Osteoblast (primary cell): ENCODE measurements around the gene P3H2. TPM values are rescaled to one million over a fixed set of nuclear protein-coding genes. Genes with fewer than 3 reads are reported as not detected.
A peak's percentile ranks its signal among the peaks of the same experiment; 100 is the strongest.

Experiments used
- DNase-seq: peaks from one replicate; pipeline ENCODE4 v3.0.0; 2011; ENCODE audit warnings: low spot score, mixed read lengths; ENCODE audit not compliant: insufficient read length; ENCODE audit errors: missing footprints
- H2AFZ ChIP-seq: 2 replicates; pipeline ENCODE4 v1.6.0; 2011; ENCODE audit warnings: mild to moderate bottlenecking, low read length
- H3K27ac ChIP-seq: 2 replicates; pipeline ENCODE4 v1.5.1; 2011; ENCODE audit warnings: mild to moderate bottlenecking, low read depth, low read length, moderate library complexity
- H3K27me3 ChIP-seq: 2 replicates; pipeline ENCODE4 v1.6.0; 2012; ENCODE audit warnings: mild to moderate bottlenecking, control low read depth, inconsistent platforms, low read length, moderate library complexity; ENCODE audit not compliant: insufficient read depth
- H3K36me3 ChIP-seq: 2 replicates; pipeline ENCODE4 v1.5.1; 2011; ENCODE audit warnings: mild to moderate bottlenecking, low read length, control low read depth, moderate library complexity; ENCODE audit not compliant: insufficient read depth
- H3K4me1 ChIP-seq: 2 replicates; pipeline ENCODE4 v1.5.1; 2011; ENCODE audit warnings: mild to moderate bottlenecking, low read length, control low read depth, moderate library complexity; ENCODE audit not compliant: insufficient read depth
- H3K4me2 ChIP-seq: 2 replicates; pipeline ENCODE4 v1.6.0; 2011; ENCODE audit warnings: mild to moderate bottlenecking, low read length; ENCODE audit not compliant: insufficient read depth
- H3K4me3 ChIP-seq: fragments of 200-600 bp; sonication (generic); 3 replicates; pipeline ENCODE4 v1.5.1; 2012; ENCODE audit warnings: mild to moderate bottlenecking, low read length, inconsistent platforms; ENCODE audit not compliant: insufficient read depth
- H3K79me2 ChIP-seq: 2 replicates; pipeline ENCODE4 v1.6.0; 2012; ENCODE audit warnings: mild to moderate bottlenecking, low read length, control low read depth, inconsistent platforms; ENCODE audit not compliant: insufficient read depth
- H3K9me3 ChIP-seq: 2 replicates; pipeline ENCODE4 v1.5.1; 2011; ENCODE audit warnings: low read depth, low read length, control low read depth
- H4K20me1 ChIP-seq: 2 replicates; pipeline ENCODE4 v1.6.0; 2012; ENCODE audit warnings: mild to moderate bottlenecking, low read length, control low read depth; ENCODE audit not compliant: insufficient read depth
- total RNA-seq: library from RNA; depleted of rRNA; stranded (reverse); fragments of >200 nt; gene quantifications from 2 replicates; pipeline ENCODE4 v1.2.3, GENCODE V29; 2012
- TF ChIP-seq, protein P1 (sequence below): IDR thresholded peaks from 2 replicates; pipeline ENCODE4 v1.5.1; 2011; ENCODE audit warnings: mild to moderate bottlenecking, low read depth, low read length, moderate library complexity; ENCODE audit errors: extremely low read depth

Gene P3H2
- total RNA-seq, 1 donor, result 13.4 TPM

DNA sequence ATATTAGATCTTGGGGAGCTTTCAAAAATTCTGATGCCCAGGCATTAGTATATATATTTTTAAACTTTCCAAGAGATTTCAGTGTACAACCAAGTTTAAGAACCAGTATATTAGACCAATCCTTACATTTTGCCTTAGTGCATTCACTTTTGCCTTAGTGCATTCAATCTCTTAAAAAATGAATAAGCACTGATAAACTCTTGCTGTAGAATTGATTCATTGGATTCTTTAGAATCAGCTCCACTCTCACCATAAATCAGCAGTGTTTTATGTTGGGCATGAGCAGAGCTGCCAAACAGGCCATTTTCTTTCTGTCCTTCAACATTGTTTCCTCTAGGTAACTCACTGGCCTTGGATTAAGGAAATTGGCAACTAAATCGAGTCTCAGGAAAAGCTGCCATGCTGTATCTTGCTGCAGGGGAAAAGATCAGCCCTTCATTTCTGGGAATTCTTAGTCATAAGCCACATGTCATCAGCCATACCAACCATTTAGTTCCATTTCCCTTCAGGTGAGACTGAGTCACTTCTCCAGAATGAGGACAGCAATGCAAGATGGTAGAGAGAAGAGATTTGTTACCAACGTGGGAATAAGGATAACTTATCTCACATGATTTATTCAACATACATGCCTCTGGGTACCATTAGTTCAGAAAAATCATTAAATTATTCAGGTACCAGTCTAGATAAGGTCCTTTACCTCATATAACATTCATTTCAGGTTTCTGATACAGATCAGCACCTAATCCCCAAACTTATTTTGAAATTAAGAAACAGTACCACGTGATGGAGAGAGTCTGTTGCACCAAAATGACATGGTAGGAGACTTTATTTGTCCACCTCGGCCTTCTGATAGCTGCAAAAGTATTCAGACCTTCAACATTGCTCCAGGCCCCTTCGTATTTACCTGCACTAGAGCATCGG lies 192.5 kb downstream of the P3H2 start:
- Histone ChIP-seq H3K27me3 (no peaks in the 10 kb centered on the region), H3K4me2 (no peak overlapping the region), H3K9me3 (no peaks in the 10 kb centered on the region), H2AFZ (no peak overlapping the region), H3K4me3 (no peak overlapping the region), H3K36me3 (no peaks in the 10 kb centered on the region), H3K4me1 (no peaks in the 10 kb centered on the region), H4K20me1 (no peaks in the 10 kb centered on the region), H3K27ac (no peak overlapping the region), H3K79me2 (no peaks in the 10 kb centered on the region)
- TF ChIP-seq, protein P1, sequence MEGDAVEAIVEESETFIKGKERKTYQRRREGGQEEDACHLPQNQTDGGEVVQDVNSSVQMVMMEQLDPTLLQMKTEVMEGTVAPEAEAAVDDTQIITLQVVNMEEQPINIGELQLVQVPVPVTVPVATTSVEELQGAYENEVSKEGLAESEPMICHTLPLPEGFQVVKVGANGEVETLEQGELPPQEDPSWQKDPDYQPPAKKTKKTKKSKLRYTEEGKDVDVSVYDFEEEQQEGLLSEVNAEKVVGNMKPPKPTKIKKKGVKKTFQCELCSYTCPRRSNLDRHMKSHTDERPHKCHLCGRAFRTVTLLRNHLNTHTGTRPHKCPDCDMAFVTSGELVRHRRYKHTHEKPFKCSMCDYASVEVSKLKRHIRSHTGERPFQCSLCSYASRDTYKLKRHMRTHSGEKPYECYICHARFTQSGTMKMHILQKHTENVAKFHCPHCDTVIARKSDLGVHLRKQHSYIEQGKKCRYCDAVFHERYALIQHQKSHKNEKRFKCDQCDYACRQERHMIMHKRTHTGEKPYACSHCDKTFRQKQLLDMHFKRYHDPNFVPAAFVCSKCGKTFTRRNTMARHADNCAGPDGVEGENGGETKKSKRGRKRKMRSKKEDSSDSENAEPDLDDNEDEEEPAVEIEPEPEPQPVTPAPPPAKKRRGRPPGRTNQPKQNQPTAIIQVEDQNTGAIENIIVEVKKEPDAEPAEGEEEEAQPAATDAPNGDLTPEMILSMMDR, result no peak
- peak; percentile 46 for DNase-seq

DNA sequence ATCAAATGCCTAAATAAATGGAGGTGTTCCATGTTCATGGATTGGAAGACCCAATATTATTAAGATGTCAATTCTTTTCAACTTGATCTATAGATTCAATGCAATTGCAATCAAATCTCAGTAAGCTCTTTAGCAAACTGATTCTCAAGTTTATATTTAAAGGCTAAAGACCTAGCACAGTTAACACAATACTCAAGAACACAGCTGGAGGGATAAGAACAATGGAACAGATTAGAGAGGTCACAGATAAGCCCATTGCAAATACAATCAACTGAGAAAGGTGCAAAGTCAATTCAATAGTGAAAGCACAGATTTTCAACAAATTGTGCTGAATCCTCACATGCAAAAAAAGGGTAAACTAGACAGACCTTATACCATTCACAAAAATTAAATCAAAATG lies 198.9 kb downstream of the P3H2 start:
- no peaks in the 10 kb centered on the region for H3K9me3 ChIP-seq
- H3K4me2 ChIP-seq, result no peak overlapping the region
- H3K36me3 ChIP-seq, result no peaks in the 10 kb centered on the region
- H4K20me1 ChIP-seq, result no peaks in the 10 kb centered on the region
- TF ChIP-seq, protein P1, result no peak
- H2AFZ ChIP-seq, result no peak overlapping the region
- no peaks in the 10 kb centered on the region for H3K4me1 ChIP-seq
- H3K27ac ChIP-seq, result no peak overlapping the region
- DNase-seq, result no peak
- no peaks in the 10 kb centered on the region for H3K79me2 ChIP-seq
- H3K4me3 ChIP-seq, result no peak overlapping the region
- H3K27me3 ChIP-seq, result no peaks in the 10 kb centered on the region

DNA sequence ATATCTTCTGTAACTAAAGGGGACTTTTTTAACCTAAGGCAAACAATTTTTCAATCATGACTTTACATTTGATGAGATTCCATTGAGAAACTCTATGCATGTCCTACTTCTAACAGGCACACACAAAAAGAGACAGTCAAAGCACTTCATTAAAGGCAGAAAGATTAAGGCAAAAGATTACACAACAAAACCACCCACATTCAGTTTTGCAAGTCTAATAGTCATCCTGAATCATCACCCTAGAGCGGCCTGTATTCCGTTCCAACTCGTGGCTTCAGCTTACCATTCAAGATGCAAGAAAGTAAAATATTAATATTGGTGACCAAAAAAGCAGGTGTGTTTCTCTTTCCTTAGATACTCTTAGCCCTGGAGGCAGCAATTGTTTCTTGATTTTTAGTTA lies 205.9 kb downstream of the P3H2 start:
- Histone ChIP-seq H3K4me3 (peak overlapping the region; percentile 17), H3K79me2 (no peaks in the 10 kb centered on the region), H3K4me2 (peak overlapping the region; percentile 54), H3K4me1 (peaks cover 19% of the 10 kb centered on the region), H3K9me3 (no peaks in the 10 kb centered on the region), H3K27ac (peak overlapping the region; percentile 62), H3K27me3 (no peaks in the 10 kb centered on the region), H3K36me3 (no peaks in the 10 kb centered on the region), H4K20me1 (no peaks in the 10 kb centered on the region), H2AFZ (no peak overlapping the region)
- peak; percentile 17 for DNase-seq
- TF ChIP-seq, protein P1, result no peak

DNA sequence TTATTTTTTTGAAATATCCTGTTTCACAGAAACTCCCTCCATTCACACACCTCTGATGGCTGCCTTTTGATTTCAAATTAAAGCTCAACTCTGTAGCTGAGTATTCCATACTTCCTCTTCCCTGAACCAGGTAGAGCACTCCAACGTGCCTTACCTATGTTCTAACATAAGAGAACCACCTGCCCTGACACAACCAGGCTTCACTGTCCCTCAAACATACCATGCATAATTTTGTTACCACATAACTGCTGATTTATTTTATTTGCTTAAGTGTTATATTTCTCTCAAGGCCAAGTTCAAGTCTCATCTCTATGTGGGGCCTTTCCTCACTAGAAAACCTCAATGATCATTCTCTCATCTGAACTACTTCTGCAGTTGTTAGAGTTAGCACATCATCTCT lies 209.7 kb downstream of the P3H2 start:
- no peak overlapping the region for H2AFZ ChIP-seq
- TF ChIP-seq, protein P1, result no peak
- no peak overlapping the region for H3K4me3 ChIP-seq

More for the DNA sequence above, 209.7 kb downstream of the P3H2 start:
- Histone ChIP-seq H4K20me1 (no peaks in the 10 kb centered on the region), H3K79me2 (no peaks in the 10 kb centered on the region), H3K36me3 (no peaks in the 10 kb centered on the region), H3K9me3 (no peaks in the 10 kb centered on the region), H3K27me3 (no peaks in the 10 kb centered on the region), H3K27ac (no peak overlapping the region), H3K4me1 (peaks cover 32% of the 10 kb centered on the region), H3K4me2 (no peak overlapping the region)
- no peak for DNase-seq
